IMR-90 (cell line): ENCODE data around the gene UNC13B. TPM values are rescaled to one million over a fixed set of nuclear protein-coding genes. Genes with fewer than 3 reads are reported as not detected.
"Not testable (repeated sequence)": the region's sequence is repeated elsewhere in the genome, so short reads cannot be mapped to it uniquely, and the experiment has no call there.

ENCODE experiments used
- ATAC-seq: fragments of 200-7000 bp; cut with Tn5 transposase; 2 replicates; pipeline ENCODE4 v1.9.1; 2020; ENCODE audit warnings: low read depth, mild to moderate bottlenecking, moderate library complexity
- BruUV-seq: library from RNA; stranded (reverse); fragments of 400-500 nt; replicated peaks from 2 replicates; lab custom pipeline; 2021; lab: Mats Ljungman, UMichigan
- CTCF ChIA-PET: fragments of 300-600 bp; formaldehyde crosslinking; extraction: SDS; loops from one replicate; lab custom pipeline; 2021; ENCODE audit warnings: antibody characterized with exemption; lab: Yijun Ruan, JAX
- POLR2A ChIA-PET: fragments of 300-600 bp; sonication (Branson Sonifier 250); formaldehyde crosslinking; loops from one replicate; lab custom pipeline; 2022; ENCODE audit warnings: antibody characterized with exemption; ENCODE audit not compliant: unreplicated experiment; lab: Charles Lee
- DNase-seq: peaks from one replicate; pipeline ENCODE4 v3.0.0; 2013
- H2AFZ ChIP-seq: replicated peaks from 2 replicates; pipeline ENCODE3; 2013; ENCODE audit warnings: low read length, mild to moderate bottlenecking; ENCODE audit not compliant: poor library complexity
- H2AK5ac ChIP-seq: 2 replicates; pipeline ENCODE4 v1.6.1; 2013; ENCODE audit warnings: low read depth, low read length, inconsistent platforms
- H2AK9ac ChIP-seq: replicated peaks from 2 replicates; pipeline ENCODE3; 2013; ENCODE audit warnings: mild to moderate bottlenecking, low read depth, low read length, moderate library complexity; ENCODE audit not compliant: poor library complexity
- H2BK120ac ChIP-seq: 2 replicates; pipeline ENCODE4 v1.6.1; 2013; ENCODE audit warnings: low read depth, low read length, inconsistent platforms
- H2BK15ac ChIP-seq: 3 replicates; pipeline ENCODE4 v1.6.1; 2013; ENCODE audit warnings: low read depth, low read length, inconsistent platforms
- H2BK20ac ChIP-seq: 2 replicates; pipeline ENCODE4 v1.6.1; 2013; ENCODE audit warnings: low read depth, mild to moderate bottlenecking, inconsistent platforms, low read length, moderate library complexity
- H2BK5ac ChIP-seq: 2 replicates; pipeline ENCODE4 v1.6.1; 2013; ENCODE audit warnings: mild to moderate bottlenecking, low read depth, low read length, inconsistent platforms; ENCODE audit not compliant: poor library complexity, severe bottlenecking
- H3K14ac ChIP-seq: replicated peaks from 2 replicates; pipeline ENCODE4 v1.6.1; 2013; ENCODE audit warnings: low read depth, low read length, inconsistent platforms
- H3K18ac ChIP-seq: 2 replicates; pipeline ENCODE4 v1.6.1; 2013; ENCODE audit warnings: low read depth, low read length, control low read depth
- H3K23ac ChIP-seq: 2 replicates; pipeline ENCODE4 v1.6.1; 2013; ENCODE audit warnings: low read depth, low read length, inconsistent platforms
- H3K27ac ChIP-seq: 2 replicates; pipeline ENCODE4 v1.5.1; 2013; ENCODE audit warnings: mild to moderate bottlenecking, control low read depth, low read length; ENCODE audit not compliant: insufficient read depth
- H3K27me3 ChIP-seq: 2 replicates; pipeline ENCODE4 v1.6.1; 2013; ENCODE audit warnings: low read length; ENCODE audit not compliant: control insufficient read depth, insufficient read depth
- H3K36me3 ChIP-seq: 2 replicates; pipeline ENCODE4 v1.6.1; 2013; ENCODE audit warnings: low read length, mixed read lengths; ENCODE audit not compliant: control insufficient read depth, insufficient read depth
- H3K4ac ChIP-seq: 2 replicates; pipeline ENCODE4 v1.6.1; 2013; ENCODE audit warnings: low read depth, low read length, inconsistent platforms
- H3K4me1 ChIP-seq: 2 replicates; pipeline ENCODE4 v1.6.1; 2013; ENCODE audit warnings: low read length, mixed read lengths; ENCODE audit not compliant: control insufficient read depth, insufficient read depth
- H3K4me2 ChIP-seq: 2 replicates; pipeline ENCODE4 v1.6.1; 2013; ENCODE audit warnings: low read depth, mild to moderate bottlenecking, control low read depth, low read length, moderate library complexity
- H3K4me3 ChIP-seq: 2 replicates; pipeline ENCODE4 v1.5.1; 2013; ENCODE audit warnings: low read depth, mild to moderate bottlenecking, control low read depth, low read length, moderate library complexity; ENCODE audit not compliant: insufficient read depth
- H3K56ac ChIP-seq: 2 replicates; pipeline ENCODE4 v1.6.1; 2013; ENCODE audit warnings: low read length, inconsistent platforms; ENCODE audit not compliant: insufficient read depth; ENCODE audit errors: extremely low read depth
- H3K79me1 ChIP-seq, 2 experiments: 2 replicates each; pipeline ENCODE4 v1.6.1; 2013; ENCODE audit warnings: low read length in 2 of 2, inconsistent platforms in 1 of 2, low read depth in 1 of 2
- H3K9ac ChIP-seq: 2 replicates; pipeline ENCODE4 v1.6.1; 2013; ENCODE audit warnings: low read depth, low read length, control low read depth
- H3K9me1 ChIP-seq: 2 replicates; pipeline ENCODE4 v1.6.1; 2013; ENCODE audit warnings: low read length, inconsistent platforms; ENCODE audit not compliant: insufficient read depth
- H3K9me3 ChIP-seq: 2 replicates; pipeline ENCODE4 v1.6.1; 2013; ENCODE audit warnings: low read length; ENCODE audit not compliant: control insufficient read depth, insufficient read depth
- H4K20me1 ChIP-seq: 2 replicates; pipeline ENCODE4 v1.6.1; 2013; ENCODE audit warnings: low read length, inconsistent platforms; ENCODE audit not compliant: insufficient read depth
- H4K5ac ChIP-seq: 2 replicates; pipeline ENCODE4 v1.6.1; 2013; ENCODE audit warnings: mild to moderate bottlenecking, low read depth, low read length, control low read depth
- H4K8ac ChIP-seq, 2 experiments: 2 replicates each; pipeline ENCODE4 v1.6.1; 2013; ENCODE audit warnings: low read depth in 2 of 2, low read length in 2 of 2, control low read depth in 1 of 2, inconsistent platforms in 1 of 2
- H4K91ac ChIP-seq: 2 replicates; pipeline ENCODE4 v1.6.1; 2013; ENCODE audit warnings: low read depth, low read length, inconsistent platforms; ENCODE audit not compliant: insufficient read depth
- MAFK ChIP-seq: IDR thresholded peaks from 2 replicates; pipeline ENCODE4 v1.6.1; 2012; ENCODE audit warnings: low read depth, low read length, improper control_type of control experiment
- MAZ ChIP-seq: IDR thresholded peaks from 2 replicates; pipeline ENCODE4 v1.6.1; 2012; ENCODE audit warnings: low read depth, mild to moderate bottlenecking, low read length, improper control_type of control experiment, moderate library complexity, borderline replicate concordance
- POLR2A ChIP-seq: IDR thresholded peaks from 2 replicates; pipeline ENCODE4 v1.6.1; 2012; ENCODE audit warnings: mild to moderate bottlenecking, low read depth, low read length
- USF2 ChIP-seq: fragments of 150-350 bp; IDR thresholded peaks from 2 replicates; pipeline ENCODE4 v1.6.1; 2017; ENCODE audit warnings: mild to moderate bottlenecking, antibody characterized with exemption, low read length, low read depth
- WGBS, 2 experiments: methylation state at CpG; one replicate each; pipeline versions ENCODE4 v1.1.5 to v1.1.7; 2013; ENCODE audit warnings: missing lambda C conversion rate in 2 of 2; ENCODE audit not compliant: insufficient read length in 1 of 2; ENCODE audit errors: extremely low coverage in 2 of 2; 5-methylcytosine and 5-hydroxymethylcytosine counted together
- dilution Hi-C: fragments of 300-500 bp; cut with HindIII; formaldehyde crosslinking; loops from one replicate; pipeline ENCODE4 v1.14.3; 2018; ENCODE audit warnings: low sequenced_read_pairs; ENCODE audit not compliant: unreplicated experiment
- in situ Hi-C: fragments of 300-500 bp; cut with MboI; formaldehyde crosslinking; loops from 3 replicates; pipeline ENCODE4 v1.14.3; 2019; ENCODE audit warnings: low sequenced_read_pairs, inconsistent platforms, mixed read lengths
- intact Hi-C: fragments of 100-400 bp; cut with micrococcal nuclease; formaldehyde crosslinking; loops from 2 replicates; pipeline ENCODE4 v1.10.0; 2022
- polyA plus RNA-seq, 3 experiments: library from polyadenylated mRNA; depleted of rRNA; stranded (reverse); fragments of >200 nt; gene quantifications; 2 replicates each; pipeline ENCODE4 v1.2.3, GENCODE V29; 2012; ENCODE audit warnings: low replicate concordance in 1 of 3
- total RNA-seq: library from RNA; depleted of rRNA; stranded (reverse); fragments of >200 nt; gene quantifications from 2 replicates; pipeline ENCODE4 v1.2.3, GENCODE V29; 2012

Gene UNC13B
- total and polyA plus RNA-seq, 2 of the 4 experiments (the other 2 are of a cell fraction): 7.5 to 14.3 TPM

DNA sequence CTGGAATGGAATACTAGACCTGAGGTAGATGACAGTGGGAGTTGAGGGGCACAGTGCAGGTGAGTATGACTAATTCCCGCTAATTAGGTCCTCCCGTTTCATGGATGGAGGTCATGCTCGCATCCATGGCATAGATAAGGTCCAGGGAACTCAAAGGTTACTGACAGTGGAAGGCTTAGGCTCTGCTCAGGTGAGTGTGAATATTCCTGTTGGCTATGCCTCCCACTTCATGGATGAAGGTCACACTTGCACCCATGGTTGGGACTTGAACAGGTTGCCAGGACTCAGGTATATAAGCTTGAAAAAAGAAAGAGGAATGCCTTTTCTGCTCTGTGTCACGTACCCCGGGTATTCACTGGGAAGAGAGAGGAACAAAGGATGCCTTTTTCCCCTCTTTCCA, 19.8 kb upstream of the UNC13B start:
- Histone ChIP-seq H3K9me1 (no peaks in the 10 kb centered on the region), H3K23ac (no peak overlapping the region), H3K4ac (no peak overlapping the region), H2BK120ac (no peak overlapping the region), H3K4me1 (no peaks in the 10 kb centered on the region), H3K56ac (no peak overlapping the region), H3K9me3 (peaks cover 17% of the 10 kb centered on the region), H2AFZ (no peak overlapping the region), H2BK15ac (no peak overlapping the region), H3K4me3 (no peak overlapping the region), H2BK20ac (no peak overlapping the region), H4K5ac (no peak overlapping the region), H3K9ac (no peak overlapping the region), H4K8ac (no peak overlapping the region), H2BK5ac (no peak overlapping the region), H3K27ac (no peak overlapping the region), H2AK9ac (no peak overlapping the region), H3K4me2 (no peak overlapping the region), H3K79me1 (no peaks in the 10 kb centered on the region), H2AK5ac (no peak overlapping the region), H4K20me1 (no peaks in the 10 kb centered on the region), H3K36me3 (no peaks in the 10 kb centered on the region), H3K27me3 (peaks cover 2% of the 10 kb centered on the region; the same call in 1 of the 2 replicates), H4K91ac (no peak overlapping the region), H3K18ac (no peak overlapping the region), H3K14ac (no peak overlapping the region)
- dilution Hi-C loops: no loop called here
- WGBS, 2 experiments: 42% methylated on average over 3 of the region's 5 CpGs; no CpG with 5 or more reads in 1 of the 2 experiments
- POLR2A ChIA-PET: no interaction called here
- in situ Hi-C loops: no loop called here
- DNase-seq (no peak), ATAC-seq (no peak)
- BruUV-seq: no TSS peak
- intact Hi-C loops: no loop called here
- CTCF ChIA-PET: no interaction called here
- TF ChIP-seq USF2 (no peak), MAFK (no peak), MAZ (no peak), POLR2A (no peak)

DNA sequence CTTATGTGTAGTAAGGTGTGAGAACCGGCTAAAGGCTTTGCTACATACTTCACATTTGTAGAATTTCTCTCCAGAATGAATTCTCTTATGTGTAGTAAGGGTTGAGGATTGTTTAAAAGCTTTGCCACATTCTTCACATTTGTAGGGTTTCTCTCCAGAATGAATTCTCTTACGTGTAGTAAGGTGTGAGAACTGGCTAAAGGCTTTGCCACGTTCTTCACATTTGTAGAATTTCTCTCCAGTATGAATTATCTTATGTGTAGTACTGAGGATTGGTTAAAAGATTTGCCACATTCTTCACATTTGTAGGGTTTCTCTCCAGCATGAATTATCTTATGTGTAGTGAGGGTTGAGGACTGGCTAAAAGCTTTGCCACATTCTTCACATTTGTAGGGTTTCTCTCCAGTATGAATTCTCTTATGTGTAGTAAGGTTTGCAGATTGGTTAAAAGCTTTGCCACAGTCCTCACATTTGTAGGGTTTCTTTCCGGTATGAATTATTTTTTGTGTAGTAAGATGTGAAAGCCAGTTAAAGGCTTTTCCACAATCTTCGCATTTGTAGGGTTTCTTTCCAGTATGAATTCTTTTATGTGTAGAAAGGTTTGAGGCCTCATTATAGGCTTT, 13.8 kb upstream of the UNC13B start:
- H2BK120ac ChIP-seq, POLR2A ChIA-PET: not testable (repeated sequence)

More for the DNA sequence above, 13.8 kb upstream of the UNC13B start:
- H2AFZ ChIP-seq, intact Hi-C loops, H3K23ac ChIP-seq, DNase-seq, H2BK20ac ChIP-seq, H3K4me2 ChIP-seq, H3K4me3 ChIP-seq, H4K8ac ChIP-seq, ATAC-seq, dilution Hi-C loops, BruUV-seq, H4K91ac ChIP-seq, H4K5ac ChIP-seq, H2BK15ac ChIP-seq, H3K56ac ChIP-seq, in situ Hi-C loops, H3K27me3 ChIP-seq, H3K4ac ChIP-seq, H3K18ac ChIP-seq, H4K20me1 ChIP-seq, H3K36me3 ChIP-seq, H3K9ac ChIP-seq, CTCF ChIA-PET, H3K4me1 ChIP-seq, H2BK5ac ChIP-seq, H3K14ac ChIP-seq, H3K79me1 ChIP-seq, H2AK5ac ChIP-seq, H3K27ac ChIP-seq, H3K9me1 ChIP-seq, H2AK9ac ChIP-seq: not testable (repeated sequence)
- WGBS, 2 experiments: no CpG with 5 or more reads among the region's 5 CpGs
- H3K9me3 ChIP-seq: peaks cover 15% of the 10 kb centered on the region
